ENCODE results near the gene CACNA2D3.

- TF ChIP-seq CTCF (conservative IDR thresholded peaks at IDR 0.05; ENCODE audit: low read length), result no peak
- TF ChIP-seq EZH2phosphoT487 (IDR thresholded peaks at IDR 0.05; ENCODE audit: borderline replicate concordance, low read depth, low read length), result no peak
Measured at GRCh38 chr3:54760201-54760600, 637.8 kb downstream of the CACNA2D3 start.
